RWPE1 (cell line): ENCODE results near the gene MPDZ.

ENCODE experiments used
- CTCF ChIA-PET: fragments of 350-600 bp; sonication (Branson Sonifier 250); formaldehyde crosslinking; extraction: SDS; loops from one replicate; lab custom pipeline; 2021; lab: Yijun Ruan, JAX
- POLR2A ChIA-PET: fragments of 400-600 bp; formaldehyde crosslinking; extraction: SDS; loops from one replicate; lab custom pipeline; 2020; ENCODE audit warnings: antibody characterized with exemption; ENCODE audit not compliant: low non-redundant PET; lab: Yijun Ruan, JAX
- DNase-seq: peaks from one replicate; pipeline ENCODE4 v3.0.0; 2012; ENCODE audit warnings: low spot score
- H3K27ac ChIP-seq: fragments of 450-650 bp; 2 replicates; pipeline ENCODE4 v1.5.1; 2017
- CTCF ChIP-seq: fragments of 450-650 bp; conservative IDR thresholded peaks from 2 replicates; pipeline ENCODE4 v1.5.1; 2017; ENCODE audit warnings: low read depth, mild to moderate bottlenecking

The MPDZ gene

GRCh38 chr9:13267743-13268142 lies 11.7 kb downstream of the MPDZ start:
- DNase-seq, result peak; percentile 36
- POLR2A ChIA-PET, result no interaction called here

GRCh38 chr9:13266167-13266566 lies 13.3 kb downstream of the MPDZ start:
- no peak overlapping the region for H3K27ac ChIP-seq
- POLR2A ChIA-PET, result no interaction called here
- CTCF ChIA-PET, result no interaction called here
- DNase-seq, result no peak
- no peak for TF ChIP-seq CTCF

More at GRCh38 chr9:13267743-13268142, 11.7 kb downstream of the MPDZ start:
- CTCF ChIA-PET, result no interaction called here
- H3K27ac ChIP-seq, result no peak overlapping the region
- no peak for TF ChIP-seq CTCF

DNA sequence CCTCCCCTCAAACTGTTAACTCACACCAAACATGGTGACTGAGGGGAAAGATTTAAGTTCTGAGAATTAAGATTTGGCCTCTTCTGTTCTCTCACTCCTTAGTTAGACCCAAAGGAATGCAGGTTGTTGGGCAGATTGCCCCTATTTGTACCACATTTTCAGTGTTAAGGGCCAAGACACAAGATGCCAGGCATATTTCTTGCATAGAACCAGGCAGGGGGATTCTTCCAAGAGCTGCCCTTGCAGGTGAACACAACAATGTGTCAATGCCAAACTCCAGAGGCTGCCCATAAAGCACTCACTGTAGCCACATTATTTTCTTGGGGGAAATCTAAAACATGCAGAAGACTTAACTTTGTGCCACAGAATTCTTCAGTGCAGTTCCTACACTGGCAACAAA lies 14.7 kb downstream of the MPDZ start:
- no peak overlapping the region for H3K27ac ChIP-seq
- DNase-seq, result no peak
- no peak for TF ChIP-seq CTCF
- ChIA-PET POLR2A (no interaction called here), CTCF (no interaction called here)

DNA sequence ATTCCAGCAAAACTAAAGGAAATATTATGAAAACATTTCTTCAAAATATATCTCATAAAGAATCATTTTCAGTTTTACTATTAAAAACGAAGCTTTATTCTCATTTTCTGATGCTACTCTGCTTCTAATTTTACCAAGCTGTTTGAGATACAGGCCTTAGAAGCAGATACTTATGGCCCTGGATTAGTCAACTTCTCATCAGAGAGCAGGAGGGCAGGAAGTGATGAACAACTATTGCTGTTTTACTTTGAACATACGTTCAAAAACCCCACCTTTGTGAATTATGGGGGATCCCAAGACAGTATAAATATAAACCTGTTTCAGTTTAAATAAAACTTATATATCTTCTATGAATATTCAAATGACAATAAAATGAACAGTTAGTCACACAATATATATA lies 16.0 kb downstream of the MPDZ start:
- POLR2A ChIA-PET, result no interaction called here
- DNase-seq, result no peak
- CTCF ChIA-PET, result no interaction called here
- H3K27ac ChIP-seq, result no peak overlapping the region
- TF ChIP-seq CTCF, result no peak

GRCh38 chr9:13252852-13253251 lies 26.6 kb downstream of the MPDZ start:
- ChIA-PET POLR2A (no interaction called here), CTCF (interaction anchor here (0.7 kb wide), 1 partner anchor 82 kb away, joined by 3 read pairs; no protein-coding TSS in a partner anchor)
- TF ChIP-seq CTCF, result no peak
- H3K27ac ChIP-seq, result no peak overlapping the region
- no peak for DNase-seq

DNA sequence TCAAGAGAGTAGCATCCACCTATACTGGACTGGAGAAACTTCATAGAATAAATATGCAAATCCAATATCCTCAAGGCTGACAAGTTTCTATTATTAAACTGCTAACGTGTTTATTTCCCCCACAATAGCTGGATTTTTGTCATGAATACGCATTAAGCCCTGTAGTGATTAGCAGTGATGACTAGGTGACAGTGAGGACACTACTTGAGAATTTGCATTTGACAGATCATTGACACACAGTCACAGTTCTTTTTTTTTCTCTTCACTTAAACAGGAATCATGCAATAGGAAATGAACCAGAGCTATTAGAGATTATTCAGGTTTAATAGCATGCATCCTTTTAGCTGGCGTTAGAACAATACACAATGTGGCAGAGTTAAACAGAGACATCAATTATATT lies 35.3 kb downstream of the MPDZ start:
- no peak for DNase-seq
- ChIA-PET POLR2A (no interaction called here), CTCF (no interaction called here)
- no peak overlapping the region for H3K27ac ChIP-seq
- TF ChIP-seq CTCF, result no peak

DNA sequence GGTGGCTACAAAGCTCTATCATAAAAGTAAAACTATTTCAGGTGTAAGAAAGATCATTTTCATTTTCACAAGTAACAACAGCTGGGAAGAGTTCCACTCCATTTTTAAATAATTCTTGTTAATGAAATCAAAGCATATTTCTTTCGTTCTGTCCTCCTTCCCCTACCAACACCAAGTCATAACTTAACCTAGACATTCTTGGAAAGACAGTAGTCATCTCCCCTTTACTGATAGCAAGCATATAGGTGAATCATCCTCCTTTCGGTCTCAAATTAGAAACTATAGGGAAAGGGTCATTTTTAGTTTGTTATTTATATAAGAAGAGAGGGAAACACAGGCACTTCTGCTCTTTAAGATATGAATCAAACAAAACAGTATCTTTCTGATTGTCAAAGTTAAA lies 38.2 kb downstream of the MPDZ start:
- POLR2A ChIA-PET, result no interaction called here
- TF ChIP-seq CTCF, result no peak
- no peak for DNase-seq
- CTCF ChIA-PET, result no interaction called here
- H3K27ac ChIP-seq, result no peak overlapping the region
